COLO668 (cell line): ENCODE data around the gene DNAJC5.
"Not testable (repeated sequence)": the region's sequence is repeated elsewhere in the genome, so short reads cannot be mapped to it uniquely, and the experiment has no call there.

Source experiments
- DNase-seq: peaks from one replicate; lab custom pipeline; 2025; ENCODE audit not compliant: unreplicated experiment; lab: John Stamatoyannopoulos, UW

Gene DNAJC5

GRCh38 chr20:63966944-63967322, 72.0 kb downstream of the DNAJC5 start:
- no peak for DNase-seq

GRCh38 chr20:63967330-63968135, 72.6 kb downstream of the DNAJC5 start:
- DNase-seq = no peak

- no peak for DNase-seq
These were observed 73.4 kb downstream of the DNAJC5 start for GRCh38 chr20:63968136-63968927.

GRCh38 chr20:63968928-63969760, 74.2 kb downstream of the DNAJC5 start:
- peak; percentile 54 for DNase-seq

GRCh38 chr20:63969838-63970713, 75.2 kb downstream of the DNAJC5 start, which contains the start of gene ZNF512B:
ZNF512B (minus strand) TSS chr20:63969930; CDS start chr20:63967950, 1,980 bp downstream.
- peak; percentile 75 for DNase-seq

GRCh38 chr20:63970714-63971431, 75.9 kb downstream of the DNAJC5 start:
- DNase-seq = no peak

- DNase-seq = not testable (repeated sequence)
These were observed 77.0 kb downstream of the DNAJC5 start for GRCh38 chr20:63971960-63972311.

GRCh38 chr20:63972312-63973159, 77.6 kb downstream of the DNAJC5 start:
- no peak for DNase-seq

GRCh38 chr20:63973160-63973479, 78.2 kb downstream of the DNAJC5 start:
- DNase-seq = no peak

GRCh38 chr20:63973636-63974401, 78.9 kb downstream of the DNAJC5 start:
- peak; percentile 87 for DNase-seq

- peak; percentile 98 for DNase-seq
These were observed 79.7 kb downstream of the DNAJC5 start for GRCh38 chr20:63974402-63975200.

- not testable (repeated sequence) for DNase-seq
These were observed 81.6 kb downstream of the DNAJC5 start for GRCh38 chr20:63976511-63976910.

GRCh38 chr20:63976980-63977738, 82.2 kb downstream of the DNAJC5 start:
- no peak for DNase-seq

- peak; percentile 60 for DNase-seq
These were observed 82.9 kb downstream of the DNAJC5 start for GRCh38 chr20:63977739-63978276.

GRCh38 chr20:63978319-63979228, 83.6 kb downstream of the DNAJC5 start:
- peak; percentile 96 for DNase-seq
